Cardiac fibroblast (primary cell): ENCODE data around the gene C3orf52.

Experiments used
- DNase-seq, 2 donors: peaks; one replicate each; pipeline versions ENCODE4 v3.0.0 to v3.0.0-alpha.2; 2010; ENCODE audit warnings: low read depth in 2 of 2
- H3K4me3 ChIP-seq, 2 donors: replicated peaks in 1 of 2; 1 replicate in 1 of 2; 2 replicates in 1 of 2; pipeline ENCODE4 v1.5.1; 2011; ENCODE audit warnings: low read depth in 2 of 2, low read length in 2 of 2, mild to moderate bottlenecking in 2 of 2, moderate library complexity in 1 of 2
- CTCF ChIP-seq: IDR thresholded peaks from one replicate; pipeline ENCODE4 v1.5.1; 2011; ENCODE audit warnings: low read depth, mild to moderate bottlenecking, low read length, inconsistent platforms

C3orf52 gene

GRCh38 chr3:112074006-112074405 is 12.2 kb upstream of the C3orf52 start:
- peak in 1 of 2 donors; percentile 39 for DNase-seq
- no peak for TF ChIP-seq CTCF
- H3K4me3 ChIP-seq, result no peak overlapping the region

- TF ChIP-seq CTCF, result no peak
- peak overlapping the region in 1 of 2 donors; percentile 11 for H3K4me3 ChIP-seq
- peak; percentile 86 to 95 for DNase-seq
Measured at GRCh38 chr3:112074616-112075497, 11.3 kb upstream of the C3orf52 start.

- DNase-seq, result no peak
- no peak for TF ChIP-seq CTCF
- H3K4me3 ChIP-seq, result no peak overlapping the region
Measured at GRCh38 chr3:112078125-112079083, 7.8 kb upstream of the C3orf52 start.

GRCh38 chr3:112083239-112083638 is 3.0 kb upstream of the C3orf52 start:
- no peak overlapping the region for H3K4me3 ChIP-seq
- DNase-seq, result no peak
- TF ChIP-seq CTCF, result no peak

GRCh38 chr3:112084980-112085705 is 1.0 kb upstream of the C3orf52 start:
- no peak for TF ChIP-seq CTCF
- DNase-seq, result no peak
- H3K4me3 ChIP-seq, result no peak overlapping the region

GRCh38 chr3:112085735-112086075 is 484 bp upstream of the C3orf52 start:
- DNase-seq, result no peak
- no peak for TF ChIP-seq CTCF
- peak overlapping the region; percentile 62 for H3K4me3 ChIP-seq
